A673 (cell line): ENCODE data around the gene TEX13C.

Experiments used
- EZH2 ChIP-seq: fragments of 200-600 bp; sonication (generic); IDR thresholded peaks from 2 replicates; pipeline ENCODE4 v1.6.1; 2017; ENCODE audit warnings: borderline replicate concordance, low read depth, mild to moderate bottlenecking, mixed read lengths, antibody characterized with exemption, low read length; ENCODE audit not compliant: poor library complexity, severe bottlenecking
- TF ChIP-seq, protein P1 (sequence below): fragments of 300-800, 200-600 bp; sonication (generic); conservative IDR thresholded peaks from 2 replicates; pipeline ENCODE4 v1.5.1; 2017; ENCODE audit warnings: low read depth, mild to moderate bottlenecking, antibody characterized with exemption, low read length, moderate library complexity, mixed read lengths

DNA sequence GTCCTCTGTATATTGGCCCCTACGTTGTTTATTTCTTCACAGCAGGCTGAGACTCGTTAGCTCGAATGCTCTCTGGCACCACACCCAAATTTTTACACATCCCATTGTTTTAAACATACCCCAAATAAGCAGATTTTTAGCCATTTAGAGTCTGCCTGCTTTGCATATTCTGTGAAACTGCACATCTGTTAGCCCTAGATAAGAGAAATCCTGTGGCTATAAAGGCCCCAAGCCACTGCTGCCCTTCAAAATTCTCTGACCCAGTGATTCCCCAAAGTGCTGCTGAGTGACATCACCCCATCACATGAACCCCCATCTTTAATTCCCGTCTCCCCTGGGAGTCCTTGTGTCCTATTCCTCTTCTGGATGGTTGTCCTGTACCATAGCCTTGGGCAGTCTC, 20.8 kb downstream of the TEX13C start:
- TF ChIP-seq, protein P1, sequence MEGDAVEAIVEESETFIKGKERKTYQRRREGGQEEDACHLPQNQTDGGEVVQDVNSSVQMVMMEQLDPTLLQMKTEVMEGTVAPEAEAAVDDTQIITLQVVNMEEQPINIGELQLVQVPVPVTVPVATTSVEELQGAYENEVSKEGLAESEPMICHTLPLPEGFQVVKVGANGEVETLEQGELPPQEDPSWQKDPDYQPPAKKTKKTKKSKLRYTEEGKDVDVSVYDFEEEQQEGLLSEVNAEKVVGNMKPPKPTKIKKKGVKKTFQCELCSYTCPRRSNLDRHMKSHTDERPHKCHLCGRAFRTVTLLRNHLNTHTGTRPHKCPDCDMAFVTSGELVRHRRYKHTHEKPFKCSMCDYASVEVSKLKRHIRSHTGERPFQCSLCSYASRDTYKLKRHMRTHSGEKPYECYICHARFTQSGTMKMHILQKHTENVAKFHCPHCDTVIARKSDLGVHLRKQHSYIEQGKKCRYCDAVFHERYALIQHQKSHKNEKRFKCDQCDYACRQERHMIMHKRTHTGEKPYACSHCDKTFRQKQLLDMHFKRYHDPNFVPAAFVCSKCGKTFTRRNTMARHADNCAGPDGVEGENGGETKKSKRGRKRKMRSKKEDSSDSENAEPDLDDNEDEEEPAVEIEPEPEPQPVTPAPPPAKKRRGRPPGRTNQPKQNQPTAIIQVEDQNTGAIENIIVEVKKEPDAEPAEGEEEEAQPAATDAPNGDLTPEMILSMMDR: no peak
- TF ChIP-seq EZH2: no peak
